Lower leg skin (tissue), 4 donors: Measurements from ENCODE around the gene THSD4. TPM values are rescaled to one million over a fixed set of nuclear protein-coding genes. Genes with fewer than 3 reads are reported as not detected.

Experiments
- DNase-seq, 2 donors: peaks; one replicate each; pipeline ENCODE4 v3.0.0-alpha.2; 2019; ENCODE audit warnings: low spot score in 2 of 2
- H3K4me3 ChIP-seq: fragments of 200-600 bp; sonication (generic); 2 replicates; pipeline ENCODE4 v1.5.1; 2017; ENCODE audit warnings: mild to moderate bottlenecking, low read depth; ENCODE audit not compliant: poor library complexity, severe bottlenecking
- CTCF ChIP-seq, 3 donors: fragments of 450-650 bp; IDR thresholded peaks; one replicate each; pipeline ENCODE4 v1.5.1; 2016; ENCODE audit warnings: antibody characterized with exemption in 3 of 3, mild to moderate bottlenecking in 3 of 3, moderate library complexity in 2 of 3
- POLR2A ChIP-seq, 2 donors: fragments of 450-650 bp; IDR thresholded peaks; one replicate each; pipeline ENCODE4 v1.6.1; 2016 to 2017; ENCODE audit warnings: antibody characterized with exemption in 2 of 2, mild to moderate bottlenecking in 1 of 2, moderate library complexity in 1 of 2
- WGBS, 2 donors: methylation state at CpG; one replicate each; pipeline ENCODE4 v1.1.5; 2018; 5-methylcytosine and 5-hydroxymethylcytosine counted together
- intact Hi-C: fragments of 100-400 bp; cut with DNase I; formaldehyde crosslinking; loops from one replicate; pipeline ENCODE4 v1.15.0; 2023; ENCODE audit warnings: low total_unique reads
- total RNA-seq, 4 donors: library from RNA; depleted of rRNA; stranded (reverse); fragments of >200 nt; gene quantifications; one replicate each; pipeline ENCODE4 v1.1.0, GENCODE V29; 2016

Gene THSD4
- total RNA-seq, 4 donors from 2014 or later = 9.3 to 39.2 (median 32.8) TPM

GRCh38 chr15:71734709-71735384, 619.6 kb downstream of the THSD4 start:
- H3K4me3 ChIP-seq = no peak overlapping the region
- 91 to 97% methylated on average over 4 of the region's 4 CpGs for WGBS, 2 donors
- no peak for DNase-seq
- intact Hi-C loops = no loop called here
- TF ChIP-seq POLR2A (IDR thresholded peaks at IDR 0.05) = no peak
- no peak for TF ChIP-seq CTCF (IDR thresholded peaks at IDR 0.05)

- intact Hi-C loops = no loop called here
- DNase-seq = no peak
- TF ChIP-seq POLR2A (IDR thresholded peaks at IDR 0.05) (no peak), CTCF (IDR thresholded peaks at IDR 0.05) (no peak)
- H3K4me3 ChIP-seq = no peak overlapping the region
- 92 to 94% methylated on average over 2 of the region's 2 CpGs for WGBS, 2 donors
Measured at GRCh38 chr15:71735385-71735757, 620.1 kb downstream of the THSD4 start.

GRCh38 chr15:71736286-71736947, 621.1 kb downstream of the THSD4 start:
- TF ChIP-seq CTCF (IDR thresholded peaks at IDR 0.05) (no peak), POLR2A (IDR thresholded peaks at IDR 0.05) (no peak)
- H3K4me3 ChIP-seq = no peak overlapping the region
- WGBS, 2 donors = 82 to 84% methylated on average over 6 of the region's 6 CpGs
- intact Hi-C loops = no loop called here
- no peak for DNase-seq

GRCh38 chr15:71737761-71738160, 622.5 kb downstream of the THSD4 start:
- no peak for DNase-seq
- no peak overlapping the region for H3K4me3 ChIP-seq
- 90 to 95% methylated on average over 16 of the region's 16 CpGs for WGBS, 2 donors
- TF ChIP-seq CTCF (IDR thresholded peaks at IDR 0.05) (no peak), POLR2A (IDR thresholded peaks at IDR 0.05) (no peak)
- intact Hi-C loops = no loop called here

- no peak overlapping the region for H3K4me3 ChIP-seq
- WGBS, 2 donors = 73 to 75% methylated on average over 1 of the region's 1 CpG
- TF ChIP-seq CTCF (IDR thresholded peaks at IDR 0.05) (no peak), POLR2A (IDR thresholded peaks at IDR 0.05) (no peak)
- no peak for DNase-seq
- intact Hi-C loops = no loop called here
Measured at GRCh38 chr15:71739355-71739754, 624.1 kb downstream of the THSD4 start.
